AG04450 (cell line): Measurements from ENCODE around the gene MAP4K1. TPM values are rescaled to one million over a fixed set of nuclear protein-coding genes. Genes with fewer than 3 reads are reported as not detected.

ENCODE experiments used
- CTCF ChIA-PET: fragments of 300-600, 350-600 bp; formaldehyde crosslinking; extraction: SDS; loops from one replicate; lab custom pipeline; 2022; ENCODE audit warnings: antibody characterized with exemption, inconsistent platforms; lab: Charles Lee
- POLR2A ChIA-PET: fragments of 350-600 bp; formaldehyde crosslinking; extraction: SDS; loops from one replicate; lab custom pipeline; 2021; ENCODE audit warnings: antibody characterized with exemption, inconsistent platforms; lab: Yijun Ruan, JAX
- DNase-seq: peaks from one replicate; pipeline ENCODE4 v3.0.0-alpha.2; 2011; ENCODE audit warnings: low read depth, low spot score
- H3K27ac ChIP-seq: one replicate; pipeline ENCODE4 v1.5.1; 2012; ENCODE audit warnings: low read depth, low read length, control low read depth
- H3K27me3 ChIP-seq: one replicate; pipeline ENCODE4 v1.6.0; 2012; ENCODE audit warnings: low read length; ENCODE audit not compliant: control insufficient read depth, insufficient read depth
- H3K4me3 ChIP-seq: 2 replicates; pipeline ENCODE4 v1.5.1; 2011; ENCODE audit warnings: mild to moderate bottlenecking, low read depth, low read length, control low read depth
- H3K9me3 ChIP-seq: 2 replicates; pipeline ENCODE4 v1.5.1; 2012; ENCODE audit warnings: low read length; ENCODE audit not compliant: control insufficient read depth, insufficient read depth
- CTCF ChIP-seq: IDR thresholded peaks from 2 replicates; pipeline ENCODE4 v1.5.1; 2011; ENCODE audit warnings: low read depth, low read length, control low read depth, inconsistent platforms
- polyA minus RNA-seq: library from RNA; depleted of rRNA, polyadenylated mRNA; stranded (reverse); fragments of >200 nt; gene quantifications from 2 replicates; pipeline ENCODE4 v1.2.3, GENCODE V29; 2011; rRNA and poly(A)+ RNA removed
- polyA plus RNA-seq: library from polyadenylated mRNA; depleted of rRNA; stranded (reverse); fragments of >200 nt; gene quantifications from 2 replicates; pipeline ENCODE4 v1.2.3, GENCODE V29; 2011; rRNA removed

Gene MAP4K1
- polyA plus RNA-seq (0.09 and 0.31 TPM in 2 replicates), polyA minus RNA-seq (not detected in 2 replicates)

GRCh38 chr19:38617764-38618589, at the start of gene MAP4K1:
MAP4K1 (minus strand) TSS chr19:38617953; CDS start chr19:38617895, 58 bp downstream.
- ChIA-PET POLR2A (interaction anchor here (1.1 to 1.6 kb wide), 4 partner anchors 17 to 282 kb away, joined by 3 to 11 read pairs (median 4); partner anchors contain the start of genes ACTN4 and NFKBIB), CTCF (interaction anchor here (1.2 to 4.1 kb wide), 5 partner anchors 17 to 312 kb away, joined by 3 to 25 read pairs (median 6); partner anchors contain the start of genes FAM98C, MRPS12 and SARS2)
- peak within 1 kb of the TSS; percentile 97 for H3K4me3 ChIP-seq
- no peak for TF ChIP-seq CTCF
- no peak for DNase-seq
- no peaks in the 10 kb centered on the region for H3K27me3 ChIP-seq
- H3K9me3 ChIP-seq: no peaks in the 10 kb centered on the region; the same call in 1 of the 2 replicates
- peak within 1 kb of the TSS; percentile 43 for H3K27ac ChIP-seq

- H3K27ac ChIP-seq: peak overlapping the region; percentile 95
- no peak for DNase-seq
- 0 out of 2 replicates have a peak overlapping the region, but pooled peaks have one; percentile 7 for H3K4me3 ChIP-seq
- H3K27me3 ChIP-seq: no peaks in the 10 kb centered on the region
- H3K9me3 ChIP-seq: no peaks in the 10 kb centered on the region
- ChIA-PET CTCF (interaction anchor here (1.2 kb wide), 1 partner anchor 263 kb away, joined by 3 read pairs; no protein-coding TSS in a partner anchor), POLR2A (interaction anchor here (0.6 to 1.6 kb wide), 7 partner anchors 8 to 452 kb away, joined by 3 to 12 read pairs (median 4); partner anchors contain the start of gene ACTN4)
- TF ChIP-seq CTCF: no peak
These were observed 49.1 kb upstream of the MAP4K1 start for GRCh38 chr19:38666663-38667511.

- Histone ChIP-seq H3K4me3 (0 out of 2 replicates have a peak overlapping the region, but pooled peaks have one; percentile 2), H3K27ac (peak overlapping the region; percentile 95), H3K9me3 (no peaks in the 10 kb centered on the region), H3K27me3 (no peaks in the 10 kb centered on the region)
- POLR2A ChIA-PET: no interaction called here
- CTCF ChIA-PET: interaction anchor here (1.2 kb wide), 1 partner anchor 264 kb away, joined by 3 read pairs; no protein-coding TSS in a partner anchor
- no peak for DNase-seq
- TF ChIP-seq CTCF: no peak
These were observed 48.4 kb upstream of the MAP4K1 start for GRCh38 chr19:38665950-38666662.

- ChIA-PET CTCF (interaction anchor here (0.5 kb wide), 1 partner anchor 1755 kb away, joined by 3 read pairs; no protein-coding TSS in a partner anchor), POLR2A (interaction anchor here (0.7 kb wide), 1 partner anchor 164 kb away, joined by 4 read pairs; no protein-coding TSS in a partner anchor)
- H3K4me3 ChIP-seq: no peak overlapping the region
- no peaks in the 10 kb centered on the region for H3K27me3 ChIP-seq
- no peaks in the 10 kb centered on the region for H3K9me3 ChIP-seq
- no peak for TF ChIP-seq CTCF
- H3K27ac ChIP-seq: peak overlapping the region; percentile 95
- no peak for DNase-seq
These were observed 47.6 kb upstream of the MAP4K1 start for GRCh38 chr19:38665219-38665931.
